GM12801 (cell line): ENCODE results near the gene FKBP10.

Source experiments
- TF ChIP-seq, protein P1 (sequence below): IDR thresholded peaks from one replicate; pipeline ENCODE4 v1.5.1; 2011; ENCODE audit warnings: control low read depth; ENCODE audit not compliant: insufficient read length; ENCODE audit errors: extremely low read depth

Gene FKBP10

DNA sequence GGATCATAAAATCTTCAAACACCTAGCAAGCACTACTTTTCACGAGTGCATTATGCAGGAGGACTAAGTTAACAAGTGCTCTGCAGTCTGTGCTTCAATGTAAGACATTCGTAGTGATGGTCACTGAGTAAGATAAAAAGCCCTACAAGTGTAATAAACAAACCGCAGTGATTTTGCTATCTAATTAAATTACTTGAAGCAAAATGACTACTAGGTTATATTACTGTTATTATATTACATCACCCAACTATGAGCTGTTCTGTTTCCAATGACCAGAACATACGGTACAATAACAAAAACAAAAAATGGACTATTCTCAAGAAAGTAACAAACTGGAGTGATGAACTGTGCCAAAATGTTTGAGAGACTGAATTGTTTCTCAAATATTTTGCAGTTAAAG, 36.0 kb downstream of the FKBP10 start:
- TF ChIP-seq, protein P1, sequence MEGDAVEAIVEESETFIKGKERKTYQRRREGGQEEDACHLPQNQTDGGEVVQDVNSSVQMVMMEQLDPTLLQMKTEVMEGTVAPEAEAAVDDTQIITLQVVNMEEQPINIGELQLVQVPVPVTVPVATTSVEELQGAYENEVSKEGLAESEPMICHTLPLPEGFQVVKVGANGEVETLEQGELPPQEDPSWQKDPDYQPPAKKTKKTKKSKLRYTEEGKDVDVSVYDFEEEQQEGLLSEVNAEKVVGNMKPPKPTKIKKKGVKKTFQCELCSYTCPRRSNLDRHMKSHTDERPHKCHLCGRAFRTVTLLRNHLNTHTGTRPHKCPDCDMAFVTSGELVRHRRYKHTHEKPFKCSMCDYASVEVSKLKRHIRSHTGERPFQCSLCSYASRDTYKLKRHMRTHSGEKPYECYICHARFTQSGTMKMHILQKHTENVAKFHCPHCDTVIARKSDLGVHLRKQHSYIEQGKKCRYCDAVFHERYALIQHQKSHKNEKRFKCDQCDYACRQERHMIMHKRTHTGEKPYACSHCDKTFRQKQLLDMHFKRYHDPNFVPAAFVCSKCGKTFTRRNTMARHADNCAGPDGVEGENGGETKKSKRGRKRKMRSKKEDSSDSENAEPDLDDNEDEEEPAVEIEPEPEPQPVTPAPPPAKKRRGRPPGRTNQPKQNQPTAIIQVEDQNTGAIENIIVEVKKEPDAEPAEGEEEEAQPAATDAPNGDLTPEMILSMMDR, result no peak

DNA sequence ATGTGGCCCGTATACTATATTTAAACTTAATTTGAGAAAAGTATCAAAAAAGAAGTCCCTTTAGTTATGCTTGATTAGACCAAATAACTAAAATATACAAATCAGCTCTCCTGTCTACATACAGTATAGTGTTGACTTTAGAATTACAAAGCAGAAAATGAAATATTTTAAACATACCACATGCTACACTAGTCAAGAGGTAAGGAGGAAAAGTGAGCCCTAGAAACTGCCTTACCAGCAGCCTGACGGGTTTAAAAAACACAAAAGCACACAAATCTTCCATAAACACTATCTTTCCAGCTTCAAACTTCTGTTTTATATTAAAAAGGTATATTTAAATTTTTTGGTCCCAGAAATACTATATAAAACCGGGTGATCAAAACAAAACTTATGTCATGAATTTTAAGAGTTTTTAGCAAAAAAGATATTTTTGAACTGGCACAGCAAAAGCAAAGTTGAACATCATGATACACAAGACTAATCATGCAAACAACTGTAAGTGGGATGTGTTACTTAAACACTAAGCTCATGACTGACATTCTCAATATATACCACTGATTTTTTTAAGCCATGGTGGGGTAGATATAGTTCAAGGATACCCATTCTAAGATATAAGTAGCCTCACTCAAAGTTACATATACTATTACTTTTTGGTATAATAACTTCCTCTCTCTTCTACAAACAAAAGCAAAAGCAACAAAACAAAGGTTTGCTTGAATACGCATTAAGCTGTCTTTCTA, 36.6 kb downstream of the FKBP10 start:
- TF ChIP-seq, protein P1, result no peak

DNA sequence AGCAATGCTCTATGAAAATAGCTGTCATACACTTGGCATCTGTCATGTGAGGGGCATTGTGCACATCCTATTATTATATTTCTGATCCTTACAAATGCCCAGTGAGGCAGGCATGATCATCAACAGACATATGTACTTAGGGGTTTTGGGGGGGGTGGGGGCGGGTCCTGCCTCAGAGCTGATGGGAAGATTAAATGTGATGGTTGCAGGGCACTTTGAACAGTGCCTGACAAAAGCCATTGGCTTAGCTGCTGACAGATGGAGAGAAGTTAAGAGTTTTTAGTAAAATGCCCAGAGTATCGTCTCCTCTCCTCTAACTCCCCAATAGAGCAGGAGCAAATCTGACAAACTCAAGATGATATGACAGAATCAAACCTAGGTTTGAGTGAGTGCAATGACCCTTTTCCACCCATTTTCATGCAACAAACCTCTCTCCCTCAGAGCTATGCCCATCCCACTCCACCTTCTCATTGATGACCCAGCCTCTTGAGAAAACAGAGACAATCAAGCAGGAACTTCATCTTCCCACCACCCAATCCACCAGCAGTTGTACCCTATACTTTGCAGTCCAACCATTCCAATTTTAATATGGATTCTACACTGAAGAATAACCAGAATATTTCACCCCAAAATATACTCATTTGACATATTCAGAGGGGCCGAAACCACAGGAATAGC, 47.6 kb downstream of the FKBP10 start:
- TF ChIP-seq, protein P1, result no peak

DNA sequence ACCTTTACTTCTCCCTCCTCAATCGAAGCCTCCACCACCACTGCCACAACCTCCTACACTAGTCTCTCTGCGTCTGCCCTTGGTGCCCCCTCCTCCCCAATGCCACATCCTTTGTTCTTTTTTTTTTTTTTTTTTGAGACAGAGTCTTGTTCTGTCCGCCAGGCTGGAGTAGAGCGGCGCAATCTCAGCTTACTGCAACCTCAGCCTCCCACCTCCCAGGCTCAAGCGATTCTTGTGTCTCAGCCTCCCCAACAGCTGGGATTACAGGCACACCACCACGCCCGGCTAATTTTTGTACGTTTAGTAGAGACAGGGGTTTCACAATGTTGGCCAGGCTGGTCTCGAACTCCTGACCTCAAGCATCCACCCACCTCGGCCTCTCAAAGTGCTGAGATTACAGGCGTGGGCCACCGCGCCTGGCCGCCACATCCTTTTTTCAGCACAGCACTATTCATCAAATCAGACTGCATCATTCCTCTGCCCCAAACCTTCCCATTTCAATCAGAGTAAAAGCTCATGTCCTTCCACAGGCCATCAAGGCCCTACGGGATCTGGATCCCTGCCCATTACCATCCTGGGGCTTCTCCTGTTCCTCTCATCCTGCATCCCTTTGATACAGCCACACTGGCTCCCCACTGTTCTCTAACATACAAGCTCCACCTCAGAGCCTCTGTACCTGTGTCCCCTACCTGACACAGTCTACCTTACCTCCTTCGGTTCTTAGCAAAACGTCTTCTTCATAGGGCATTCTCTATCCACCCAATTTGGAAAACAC, 50.5 kb downstream of the FKBP10 start:
- TF ChIP-seq, protein P1, result no peak

DNA sequence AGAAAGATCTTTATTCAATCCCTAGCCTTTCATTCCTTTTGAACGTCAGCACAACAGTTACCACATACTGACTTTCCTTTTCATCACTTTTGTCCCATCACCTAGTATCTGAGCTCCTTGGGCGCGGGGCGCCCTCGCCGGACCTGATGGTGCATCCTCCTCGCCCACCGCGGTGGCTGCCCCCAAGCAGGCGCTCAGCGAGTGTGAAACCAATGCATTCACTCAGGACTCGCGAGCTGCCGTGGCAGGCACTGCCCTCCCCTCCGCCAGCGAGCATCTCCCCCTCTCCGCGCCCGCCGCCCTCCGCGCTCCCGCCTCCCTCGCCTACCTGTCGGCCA, 51.7 kb downstream of the FKBP10 start:
- TF ChIP-seq, protein P1, result no peak

DNA sequence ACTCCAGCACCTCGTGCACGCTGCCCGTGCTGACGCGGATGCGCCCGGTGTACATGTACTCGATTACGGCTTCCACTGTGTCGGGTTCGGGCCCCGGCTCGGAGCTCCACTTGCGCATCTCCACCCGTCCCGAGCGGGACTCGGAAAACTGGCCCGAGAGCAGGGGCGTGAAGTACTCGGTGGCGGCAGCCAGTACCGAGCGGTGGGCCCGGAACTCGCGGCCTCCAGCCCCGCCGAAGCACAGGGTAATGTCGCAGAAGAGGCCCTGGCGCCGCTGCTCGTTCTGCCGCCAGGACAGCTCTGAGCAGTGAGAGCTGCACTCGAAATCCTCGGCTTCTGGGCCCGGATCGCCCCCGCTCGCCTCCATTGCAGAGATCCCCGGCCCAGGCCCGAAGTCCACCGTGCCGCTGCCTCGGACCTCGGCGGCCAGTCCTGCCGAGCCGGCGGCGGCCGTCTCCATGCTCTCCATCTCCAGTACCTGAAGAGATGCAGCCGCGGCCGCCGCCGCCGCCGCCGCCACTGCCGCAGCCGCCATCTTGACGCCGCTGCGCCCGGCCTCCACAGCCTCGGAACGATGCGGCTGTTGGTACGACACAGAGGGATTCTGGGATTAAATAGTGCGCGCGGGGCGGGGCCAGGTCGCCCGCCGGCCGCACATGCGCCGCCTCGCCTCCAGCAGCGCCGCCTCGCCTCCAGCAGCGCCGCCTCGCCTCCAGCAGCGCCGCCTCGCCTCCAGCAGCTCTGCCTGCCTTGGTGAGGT, 52.2 kb downstream of the FKBP10 start, which contains the start of gene KLHL11:
TSS of gene KLHL11 (minus strand) at position 588 of the 760 bp plus-strand sequence. CDS start at position 535, 53 bp downstream.
- TF ChIP-seq, protein P1, result no peak

DNA sequence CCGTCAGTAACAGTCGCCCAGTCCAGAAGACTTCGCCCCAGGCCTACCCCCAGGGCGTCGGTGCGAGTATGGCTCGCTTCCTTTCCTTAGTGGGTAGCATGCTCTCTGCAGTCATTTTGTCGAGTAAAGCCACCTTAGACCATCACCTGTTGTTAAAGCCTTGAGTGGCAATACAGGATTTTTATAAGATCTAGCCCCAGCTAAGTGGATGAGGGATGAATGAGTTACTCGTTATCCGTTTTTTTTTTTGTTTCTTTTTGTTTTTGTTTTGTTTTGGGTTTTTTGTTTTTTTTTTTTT, 52.7 kb downstream of the FKBP10 start:
- TF ChIP-seq, protein P1, result no peak
